Fibroblast of lung (primary cell): Measurements from ENCODE around the gene DDX47. TPM values are rescaled to one million over a fixed set of nuclear protein-coding genes. Genes with fewer than 3 reads are reported as not detected.
A peak's percentile ranks its signal among the peaks of the same experiment; 100 is the strongest.

Source experiments
- DNase-seq, 2 donors: peaks; one replicate each; pipeline versions ENCODE4 v3.0.0 to v3.0.0-alpha.2; 2010; ENCODE audit warnings: low read depth in 2 of 2
- H2AFZ ChIP-seq: 2 replicates; pipeline ENCODE4 v1.5.1; 2012; ENCODE audit warnings: low read length, control low read depth, inconsistent platforms
- H3K27ac ChIP-seq: 2 replicates; pipeline ENCODE4 v1.5.1; 2011; ENCODE audit warnings: low read length, control low read depth; ENCODE audit not compliant: insufficient read depth
- H3K27me3 ChIP-seq: 2 replicates; pipeline ENCODE4 v1.5.1; 2011; ENCODE audit warnings: mild to moderate bottlenecking, low read length; ENCODE audit not compliant: control insufficient read depth, insufficient read depth
- H3K36me3 ChIP-seq: 2 replicates; pipeline ENCODE4 v1.5.1; 2011; ENCODE audit warnings: low read length; ENCODE audit not compliant: control insufficient read depth, insufficient read depth
- H3K4me1 ChIP-seq: 2 replicates; pipeline ENCODE4 v1.5.1; 2011; ENCODE audit warnings: low read length; ENCODE audit not compliant: control insufficient read depth, insufficient read depth; ENCODE audit errors: extremely low read depth
- H3K4me2 ChIP-seq: 2 replicates; pipeline ENCODE4 v1.5.1; 2011; ENCODE audit warnings: low read length, control low read depth; ENCODE audit not compliant: insufficient read depth; ENCODE audit errors: extremely low read depth
- H3K4me3 ChIP-seq, 4 experiments: fragments of 200-600 bp in 1 of 4; sonication (generic) in 1 of 4; replicated peaks in 1 of 4; 2 replicates each; pipeline ENCODE4 v1.5.1; 2011 to 2016; ENCODE audit warnings: low read length in 4 of 4, low read depth in 3 of 4, mild to moderate bottlenecking in 3 of 4, control low read depth in 2 of 4, inconsistent platforms in 1 of 4, mixed read lengths in 1 of 4; ENCODE audit not compliant: insufficient read depth in 1 of 4; ENCODE audit errors: control extremely low read depth in 1 of 4
- H3K79me2 ChIP-seq: 2 replicates; pipeline ENCODE4 v1.5.1; 2012; ENCODE audit warnings: mild to moderate bottlenecking, low read length, inconsistent platforms; ENCODE audit not compliant: control insufficient read depth, insufficient read depth
- H3K9ac ChIP-seq: 2 replicates; pipeline ENCODE4 v1.5.1; 2011; ENCODE audit warnings: mild to moderate bottlenecking, low read length, control low read depth; ENCODE audit not compliant: insufficient read depth
- H3K9me3 ChIP-seq: 2 replicates; pipeline ENCODE4 v1.5.1; 2012; ENCODE audit warnings: low read depth, low read length; ENCODE audit not compliant: control insufficient read depth, insufficient read depth
- H4K20me1 ChIP-seq: 2 replicates; pipeline ENCODE4 v1.5.1; 2011; ENCODE audit warnings: low read length; ENCODE audit not compliant: control insufficient read depth, insufficient read depth; ENCODE audit errors: extremely low read depth
- CTCF ChIP-seq, 2 donors: IDR thresholded peaks in 1 of 2; conservative IDR thresholded peaks in 1 of 2; 1 replicate in 1 of 2; 2 replicates in 1 of 2; pipeline ENCODE4 v1.5.1; 2011 to 2012; ENCODE audit warnings: low read length in 2 of 2, control low read depth in 1 of 2, inconsistent platforms in 1 of 2, low read depth in 1 of 2, mild to moderate bottlenecking in 1 of 2
- EZH2 ChIP-seq: IDR thresholded peaks from 2 replicates; pipeline ENCODE4 v1.5.1; 2012; ENCODE audit warnings: low read length, control low read depth, mild to moderate bottlenecking; ENCODE audit errors: missing control alignments
- polyA plus RNA-seq, 2 donors: library from polyadenylated mRNA; depleted of rRNA in 1 of 2; stranded (reverse) in 1 of 2; unstranded in 1 of 2; fragments of >200 nt; gene quantifications; 2 replicates each; pipeline ENCODE4 v1.2.1, GENCODE V29; 2011 to 2012; ENCODE audit warnings: missing spikeins in 1 of 2
- total RNA-seq: library from RNA; depleted of rRNA; stranded (reverse); fragments of >200 nt; gene quantifications from 2 replicates; pipeline ENCODE4 v1.2.1, GENCODE V29; 2014

DDX47 gene
- total and polyA plus RNA-seq, 2 donors (not counting 1 experiment from before 2014, with no cell fraction given): 41.9 to 83.2 TPM

- peaks cover 21% of the 10 kb centered on the region for H3K4me1 ChIP-seq
- peak in 1 of 2 donors; percentile 30 for DNase-seq
- no peaks in the 10 kb centered on the region for H3K27me3 ChIP-seq
- no peak overlapping the region for H3K4me3 ChIP-seq
- no peak overlapping the region for H3K4me2 ChIP-seq
- no peak overlapping the region for H2AFZ ChIP-seq
- no peaks in the 10 kb centered on the region for H3K9me3 ChIP-seq
- H4K20me1 ChIP-seq: no peaks in the 10 kb centered on the region
- no peak overlapping the region for H3K27ac ChIP-seq
- H3K79me2 ChIP-seq: peaks cover 12% of the 10 kb centered on the region
- H3K9ac ChIP-seq: no peak overlapping the region
- peaks cover 13% of the 10 kb centered on the region for H3K36me3 ChIP-seq
- TF ChIP-seq EZH2 (no peak), CTCF (conservative IDR thresholded peaks at IDR 0.05 in 1 of 2, IDR thresholded peaks at IDR 0.05 in 1 of 2; ENCODE audit: low read depth in 1 of 2, low read length in 2 of 2) (no peak)
Measured at GRCh38 chr12:12823811-12824210, 10.7 kb downstream of the DDX47 start.

GRCh38 chr12:12835378-12836146 lies 22.4 kb downstream of the DDX47 start:
- no peak for TF ChIP-seq CTCF (conservative IDR thresholded peaks at IDR 0.05 in 1 of 2, IDR thresholded peaks at IDR 0.05 in 1 of 2; ENCODE audit: low read depth in 1 of 2, low read length in 2 of 2)
- TF ChIP-seq EZH2: no peak
- H3K79me2 ChIP-seq: no peaks in the 10 kb centered on the region
- peaks cover 6% of the 10 kb centered on the region for H3K36me3 ChIP-seq
- H3K4me3 ChIP-seq: no peak overlapping the region
- H3K27me3 ChIP-seq: no peaks in the 10 kb centered on the region
- H3K9me3 ChIP-seq: no peaks in the 10 kb centered on the region
- peaks cover 10% of the 10 kb centered on the region for H3K4me1 ChIP-seq
- H2AFZ ChIP-seq: no peak overlapping the region
- H3K9ac ChIP-seq: no peak overlapping the region
- no peaks in the 10 kb centered on the region for H4K20me1 ChIP-seq
- H3K27ac ChIP-seq: no peak overlapping the region
- H3K4me2 ChIP-seq: no peak overlapping the region
- peak in 1 of 2 donors; percentile 81 for DNase-seq

- H3K27me3 ChIP-seq: no peaks in the 10 kb centered on the region
- no peak overlapping the region for H3K4me2 ChIP-seq
- H3K27ac ChIP-seq: no peak overlapping the region
Measured at GRCh38 chr12:12836571-12836970, 23.4 kb downstream of the DDX47 start.

More at GRCh38 chr12:12836571-12836970, 23.4 kb downstream of the DDX47 start:
- peaks cover 4% of the 10 kb centered on the region for H3K36me3 ChIP-seq
- no peaks in the 10 kb centered on the region for H3K79me2 ChIP-seq
- no peak overlapping the region for H2AFZ ChIP-seq
- peaks cover 10% of the 10 kb centered on the region for H3K4me1 ChIP-seq
- H3K9me3 ChIP-seq: no peaks in the 10 kb centered on the region
- H3K9ac ChIP-seq: no peak overlapping the region
- no peak overlapping the region for H3K4me3 ChIP-seq
- peak in 1 of 2 donors; percentile 22 for DNase-seq
- TF ChIP-seq EZH2 (no peak), CTCF (conservative IDR thresholded peaks at IDR 0.05 in 1 of 2, IDR thresholded peaks at IDR 0.05 in 1 of 2; ENCODE audit: low read depth in 1 of 2, low read length in 2 of 2) (no peak)
- H4K20me1 ChIP-seq: no peaks in the 10 kb centered on the region
